HepG2 (cell line): ENCODE data around the gene EDNRA. TPM values are rescaled to one million over a fixed set of nuclear protein-coding genes. Genes with fewer than 3 reads are reported as not detected.

Experiments
- ATAC-seq: fragments of 200-7000 bp; cut with Tn5 transposase; 3 replicates; pipeline ENCODE4 v1.9.1; 2020; ENCODE audit warnings: mild to moderate bottlenecking, moderate library complexity
- BruUV-seq: library from RNA; stranded (reverse); fragments of 400-500 nt; replicated peaks from 2 replicates; lab custom pipeline; 2021; lab: Mats Ljungman, UMichigan
- CTCF ChIA-PET: fragments of 300-600 bp; formaldehyde crosslinking; extraction: SDS; loops from one replicate; lab custom pipeline; 2021; ENCODE audit warnings: low total read pairs, inconsistent platforms, low intra/inter-chr PET ratio; lab: Yijun Ruan, JAX
- POLR2A ChIA-PET: fragments of 350-600 bp; sonication (Branson Sonifier 250); formaldehyde crosslinking; loops from one replicate; lab custom pipeline; 2020; ENCODE audit warnings: antibody characterized with exemption, inconsistent platforms; lab: Yijun Ruan, JAX
- DNase-seq: peaks from one replicate; pipeline ENCODE4 v3.0.0-alpha.2; 2015; ENCODE audit warnings: low spot score
- FAIRE-seq: peaks from 3 replicates; lab custom pipeline; 2011; peaks lifted over from hg19 to GRCh38; lab: Jason Lieb, UNC
- H2AFZ ChIP-seq: one replicate; pipeline ENCODE4 v1.6.1; 2011; ENCODE audit warnings: low read length, inconsistent platforms
- H3K27ac ChIP-seq: fragments of 300-600 bp; 3 replicates; pipeline ENCODE4 v1.8.0; 2011; ENCODE audit warnings: mixed run types, mild to moderate bottlenecking, mixed read lengths, low read length, inconsistent platforms; ENCODE audit not compliant: insufficient read depth; ENCODE audit errors: extremely low read length
- H3K27me3 ChIP-seq, 2 experiments: fragments of 200-600 bp in 1 of 2; 2 replicates in 1 of 2; 3 replicates in 1 of 2; pipeline versions ENCODE4 v1.6.0 to v1.8.0; 2011; ENCODE audit warnings: low read length in 2 of 2, mild to moderate bottlenecking in 2 of 2, moderate library complexity in 2 of 2, inconsistent platforms in 1 of 2; ENCODE audit not compliant: insufficient read depth in 2 of 2, control insufficient read depth in 1 of 2
- H3K36me3 ChIP-seq, 2 experiments: fragments of 200-600 bp in 1 of 2; replicated peaks in 1 of 2; 2 replicates in 1 of 2; 3 replicates in 1 of 2; pipeline versions ENCODE4 v1.5.1 to v1.8.0; 2011; ENCODE audit warnings: low read length in 2 of 2, inconsistent platforms in 1 of 2; ENCODE audit not compliant: insufficient read depth in 2 of 2, control insufficient read depth in 1 of 2
- H3K4me1 ChIP-seq: 2 replicates; pipeline ENCODE4 v1.5.1; 2012; ENCODE audit warnings: low read length, inconsistent platforms; ENCODE audit not compliant: insufficient read depth
- H3K4me2 ChIP-seq: 2 replicates; pipeline ENCODE4 v1.6.0; 2011; ENCODE audit warnings: low read depth, low read length, inconsistent platforms
- H3K4me3 ChIP-seq, 3 experiments: fragments of 200-600 bp in 1 of 3; sonication (generic), shearing (Covaris generic) in 1 of 3; replicated peaks in 1 of 3; 2 replicates each; pipeline ENCODE4 v1.5.1; 2011 to 2016; ENCODE audit warnings: low read length in 3 of 3, inconsistent platforms in 2 of 3, low read depth in 2 of 3, mild to moderate bottlenecking in 2 of 3, control low read depth in 1 of 3, mixed read lengths in 1 of 3; ENCODE audit not compliant: insufficient read depth in 1 of 3
- H3K79me2 ChIP-seq: one replicate; pipeline ENCODE4 v1.6.1; 2011; ENCODE audit warnings: low read length, inconsistent platforms; ENCODE audit not compliant: insufficient read depth
- H3K9ac ChIP-seq: 2 replicates; pipeline ENCODE4 v1.6.0; 2011; ENCODE audit warnings: mild to moderate bottlenecking, low read depth, low read length, inconsistent platforms; ENCODE audit not compliant: insufficient read depth
- H3K9me3 ChIP-seq: 2 replicates; pipeline ENCODE4 v1.5.1; 2012; ENCODE audit warnings: mild to moderate bottlenecking, low read length
- H4K20me1 ChIP-seq: 2 replicates; pipeline ENCODE4 v1.6.0; 2011; ENCODE audit warnings: inconsistent platforms, mild to moderate bottlenecking, low read length, moderate library complexity; ENCODE audit not compliant: insufficient read depth
- CBFB ChIP-seq: sonication (generic); formaldehyde crosslinking; IDR thresholded peaks from 2 replicates; pipeline ENCODE4 v1.4.0; 2020; ENCODE audit warnings: missing genetic modification reagents
- GFI1 ChIP-seq: sonication (generic); formaldehyde crosslinking; IDR thresholded peaks from 2 replicates; pipeline ENCODE4 v1.5.0; 2020; ENCODE audit warnings: missing genetic modification reagents, mild to moderate bottlenecking, borderline replicate concordance
- HMGA1 ChIP-seq: sonication (generic); formaldehyde crosslinking; conservative IDR thresholded peaks from 2 replicates; pipeline ENCODE4 v1.4.0; 2020; ENCODE audit warnings: missing genetic modification reagents
- HNRNPLL ChIP-seq: fragments of 200-400 bp; formaldehyde crosslinking; IDR thresholded peaks from 2 replicates; pipeline ENCODE4 v1.6.1; 2017; ENCODE audit warnings: mild to moderate bottlenecking, low read depth, low read length; ENCODE audit not compliant: poor library complexity, severe bottlenecking
- HOXD1 ChIP-seq: sonication (generic); formaldehyde crosslinking; IDR thresholded peaks from 2 replicates; pipeline ENCODE4 v1.5.0; 2020; ENCODE audit warnings: missing genetic modification reagents
- KDM5A ChIP-seq: fragments of 200-600 bp; sonication (generic); IDR thresholded peaks from 2 replicates; pipeline ENCODE4 v1.7.0; 2018; ENCODE audit warnings: antibody characterized with exemption, mild to moderate bottlenecking, low read length, borderline replicate concordance
- NKX3-1 ChIP-seq: sonication (generic); formaldehyde crosslinking; IDR thresholded peaks from 2 replicates; pipeline ENCODE4 v1.5.0; 2020; ENCODE audit warnings: missing genetic modification reagents
- RBM22 ChIP-seq: fragments of 200-400 bp; formaldehyde crosslinking; optimal IDR thresholded peaks from 2 replicates; pipeline ENCODE3; 2017; ENCODE audit warnings: mild to moderate bottlenecking, low read length, moderate library complexity
- SNAPC2 ChIP-seq: sonication (generic); formaldehyde crosslinking; IDR thresholded peaks from 2 replicates; pipeline ENCODE4 v1.8.1; 2022; ENCODE audit warnings: mild to moderate bottlenecking, missing genetic modification reagents
- ZMYM4 ChIP-seq: sonication (generic); formaldehyde crosslinking; IDR thresholded peaks from 2 replicates; pipeline ENCODE4 v1.8.1; 2023; ENCODE audit warnings: mild to moderate bottlenecking, missing genetic modification reagents
- ZSCAN30 ChIP-seq: sonication (generic); formaldehyde crosslinking; IDR thresholded peaks from 2 replicates; pipeline ENCODE4 v1.5.0; 2020; ENCODE audit warnings: mild to moderate bottlenecking, missing genetic modification reagents
- whole genome bisulfite sequencing: methylation state at CpG from one replicate; pipeline ENCODE4 v1.1.6; 2017; ENCODE audit warnings: low lambda C conversion rate; 5-methylcytosine and 5-hydroxymethylcytosine counted together
- in situ Hi-C: cut with HindIII; loops from 2 replicates; pipeline ENCODE4 v1.10.0; 2017; ENCODE audit warnings: low pct_unique_long_range_greater_than_20kb; ENCODE audit not compliant: extremely low pct_ligation_motif_present
- intact Hi-C: fragments of 100-400 bp; cut with micrococcal nuclease; formaldehyde crosslinking; loops from one replicate; pipeline ENCODE4 v1.10.0; 2022; ENCODE audit not compliant: unreplicated experiment
- polyA plus RNA-seq, 8 experiments: library from polyadenylated mRNA; depleted of rRNA in 3 of 8; stranded (reverse) in 7 of 8; unstranded in 1 of 8; fragments of >200 nt; fragmentation: Illumina TruSeq in 4 of 8; extraction: Trizol in 4 of 8; gene quantifications; 2 replicates each; pipeline versions ENCODE4 v1.2.1 to v1.2.3, GENCODE V29; 2011 to 2016; ENCODE audit warnings: low read depth in 4 of 8, missing spikeins in 1 of 8, mixed read lengths in 1 of 8; ENCODE audit not compliant: insufficient read depth in 1 of 8
- total RNA-seq, 5 experiments: library from RNA; depleted of rRNA; stranded (reverse); fragments of >200 nt; fragmentation: Illumina TruSeq; extraction: Trizol; gene quantifications; 2 replicates each; pipeline ENCODE4 v1.2.3, GENCODE V29; 2016; ENCODE audit warnings: low read depth in 1 of 5
- TF ChIP-seq, protein P1 (sequence below): sonication (generic); formaldehyde crosslinking; IDR thresholded peaks from 2 replicates; pipeline ENCODE4 v1.5.1; 2020; ENCODE audit warnings: mild to moderate bottlenecking, missing genetic modification reagents, moderate library complexity
- TF ChIP-seq, protein P2 (sequence below): sonication (generic); formaldehyde crosslinking; IDR thresholded peaks from 2 replicates; pipeline ENCODE4 v1.4.0; 2020; ENCODE audit warnings: missing genetic modification reagents, mild to moderate bottlenecking, borderline replicate concordance
- TF ChIP-seq, protein P3 (sequence below): sonication (generic); formaldehyde crosslinking; IDR thresholded peaks from 2 replicates; pipeline ENCODE4 v1.4.0; 2020; ENCODE audit warnings: missing genetic modification reagents

The EDNRA gene
- total and polyA plus RNA-seq, 2 of the 13 experiments (the other 11 are each of a cell fraction or from before 2014, with no cell fraction given): not detected

DNA sequence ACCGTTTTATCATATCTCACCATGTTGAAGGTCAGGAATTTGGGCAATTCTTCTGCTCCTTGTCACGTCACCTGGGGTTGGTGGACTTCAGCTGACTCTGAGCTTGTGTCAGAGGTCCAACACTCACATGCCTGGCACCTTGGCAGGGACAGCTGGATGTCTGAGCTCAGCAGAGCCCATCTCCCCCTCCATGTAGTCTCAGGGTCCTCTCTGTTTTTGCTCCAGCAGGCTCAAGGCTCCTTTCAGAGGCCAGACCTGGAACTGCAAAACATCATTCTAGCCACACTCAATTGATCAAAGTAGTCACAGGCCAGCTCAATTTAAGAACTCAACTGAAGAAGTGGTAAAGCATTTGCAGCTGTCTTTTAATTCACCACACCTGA, 45.4 kb downstream of the EDNRA start:
- no peak overlapping the region for H2AFZ ChIP-seq
- no peak overlapping the region for H3K4me2 ChIP-seq
- no peak for DNase-seq
- no peaks in the 10 kb centered on the region for H3K4me1 ChIP-seq
- ChIA-PET CTCF (no interaction called here), POLR2A (no interaction called here)
- no peaks in the 10 kb centered on the region for H4K20me1 ChIP-seq
- peak; percentile 66 for ATAC-seq
- 0% methylated on average over 2 of the region's 2 CpGs for WGBS
- BruUV-seq: no TSS peak
- no peaks in the 10 kb centered on the region for H3K36me3 ChIP-seq
- TF ChIP-seq HNRNPLL: no peak
- TF ChIP-seq HMGA1 (CRISPR knock-in tag): no peak
- TF ChIP-seq, protein P1, sequence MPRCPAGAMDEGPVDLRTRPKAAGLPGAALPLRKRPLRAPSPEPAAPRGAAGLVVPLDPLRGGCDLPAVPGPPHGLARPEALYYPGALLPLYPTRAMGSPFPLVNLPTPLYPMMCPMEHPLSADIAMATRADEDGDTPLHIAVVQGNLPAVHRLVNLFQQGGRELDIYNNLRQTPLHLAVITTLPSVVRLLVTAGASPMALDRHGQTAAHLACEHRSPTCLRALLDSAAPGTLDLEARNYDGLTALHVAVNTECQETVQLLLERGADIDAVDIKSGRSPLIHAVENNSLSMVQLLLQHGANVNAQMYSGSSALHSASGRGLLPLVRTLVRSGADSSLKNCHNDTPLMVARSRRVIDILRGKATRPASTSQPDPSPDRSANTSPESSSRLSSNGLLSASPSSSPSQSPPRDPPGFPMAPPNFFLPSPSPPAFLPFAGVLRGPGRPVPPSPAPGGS (CRISPR knock-in tag): no peak
- TF ChIP-seq, protein P2, sequence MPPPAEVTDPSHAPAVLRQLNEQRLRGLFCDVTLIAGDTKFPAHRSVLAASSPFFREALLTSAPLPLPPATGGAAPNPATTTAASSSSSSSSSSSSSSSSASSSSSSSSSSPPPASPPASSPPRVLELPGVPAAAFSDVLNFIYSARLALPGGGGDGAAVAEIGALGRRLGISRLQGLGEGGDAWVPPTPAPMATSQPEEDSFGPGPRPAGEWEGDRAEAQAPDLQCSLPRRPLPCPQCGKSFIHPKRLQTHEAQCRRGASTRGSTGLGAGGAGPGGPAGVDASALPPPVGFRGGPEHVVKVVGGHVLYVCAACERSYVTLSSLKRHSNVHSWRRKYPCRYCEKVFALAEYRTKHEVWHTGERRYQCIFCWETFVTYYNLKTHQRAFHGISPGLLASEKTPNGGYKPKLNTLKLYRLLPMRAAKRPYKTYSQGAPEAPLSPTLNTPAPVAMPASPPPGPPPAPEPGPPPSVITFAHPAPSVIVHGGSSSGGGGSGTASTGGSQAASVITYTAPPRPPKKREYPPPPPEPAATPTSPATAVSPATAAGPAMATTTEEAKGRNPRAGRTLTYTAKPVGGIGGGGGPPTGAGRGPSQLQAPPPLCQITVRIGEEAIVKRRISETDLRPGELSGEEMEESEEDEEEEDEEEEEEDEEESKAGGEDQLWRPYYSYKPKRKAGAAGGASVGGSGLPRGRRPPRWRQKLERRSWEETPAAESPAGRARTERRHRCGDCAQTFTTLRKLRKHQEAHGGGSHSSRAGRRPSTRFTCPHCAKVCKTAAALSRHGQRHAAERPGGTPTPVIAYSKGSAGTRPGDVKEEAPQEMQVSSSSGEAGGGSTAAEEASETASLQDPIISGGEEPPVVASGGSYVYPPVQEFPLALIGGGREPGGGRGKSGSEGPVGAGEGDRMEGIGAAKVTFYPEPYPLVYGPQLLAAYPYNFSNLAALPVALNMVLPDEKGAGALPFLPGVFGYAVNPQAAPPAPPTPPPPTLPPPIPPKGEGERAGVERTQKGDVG (CRISPR knock-in tag): no peak
- no peak for TF ChIP-seq KDM5A
- TF ChIP-seq HOXD1 (CRISPR knock-in tag): no peak
- no peak for TF ChIP-seq SNAPC2 (CRISPR knock-in tag)
- no peak for TF ChIP-seq ZMYM4 (CRISPR knock-in tag)
- TF ChIP-seq NKX3-1 (CRISPR knock-in tag): no peak
- TF ChIP-seq RBM22: no peak
- TF ChIP-seq, protein P3, sequence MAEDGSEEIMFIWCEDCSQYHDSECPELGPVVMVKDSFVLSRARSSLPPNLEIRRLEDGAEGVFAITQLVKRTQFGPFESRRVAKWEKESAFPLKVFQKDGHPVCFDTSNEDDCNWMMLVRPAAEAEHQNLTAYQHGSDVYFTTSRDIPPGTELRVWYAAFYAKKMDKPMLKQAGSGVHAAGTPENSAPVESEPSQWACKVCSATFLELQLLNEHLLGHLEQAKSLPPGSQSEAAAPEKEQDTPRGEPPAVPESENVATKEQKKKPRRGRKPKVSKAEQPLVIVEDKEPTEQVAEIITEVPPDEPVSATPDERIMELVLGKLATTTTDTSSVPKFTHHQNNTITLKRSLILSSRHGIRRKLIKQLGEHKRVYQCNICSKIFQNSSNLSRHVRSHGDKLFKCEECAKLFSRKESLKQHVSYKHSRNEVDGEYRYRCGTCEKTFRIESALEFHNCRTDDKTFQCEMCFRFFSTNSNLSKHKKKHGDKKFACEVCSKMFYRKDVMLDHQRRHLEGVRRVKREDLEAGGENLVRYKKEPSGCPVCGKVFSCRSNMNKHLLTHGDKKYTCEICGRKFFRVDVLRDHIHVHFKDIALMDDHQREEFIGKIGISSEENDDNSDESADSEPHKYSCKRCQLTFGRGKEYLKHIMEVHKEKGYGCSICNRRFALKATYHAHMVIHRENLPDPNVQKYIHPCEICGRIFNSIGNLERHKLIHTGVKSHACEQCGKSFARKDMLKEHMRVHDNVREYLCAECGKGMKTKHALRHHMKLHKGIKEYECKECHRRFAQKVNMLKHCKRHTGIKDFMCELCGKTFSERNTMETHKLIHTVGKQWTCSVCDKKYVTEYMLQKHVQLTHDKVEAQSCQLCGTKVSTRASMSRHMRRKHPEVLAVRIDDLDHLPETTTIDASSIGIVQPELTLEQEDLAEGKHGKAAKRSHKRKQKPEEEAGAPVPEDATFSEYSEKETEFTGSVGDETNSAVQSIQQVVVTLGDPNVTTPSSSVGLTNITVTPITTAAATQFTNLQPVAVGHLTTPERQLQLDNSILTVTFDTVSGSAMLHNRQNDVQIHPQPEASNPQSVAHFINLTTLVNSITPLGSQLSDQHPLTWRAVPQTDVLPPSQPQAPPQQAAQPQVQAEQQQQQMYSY (CRISPR knock-in tag): no peak
- TF ChIP-seq ZSCAN30 (CRISPR knock-in tag): no peak
- no peak for TF ChIP-seq GFI1 (CRISPR knock-in tag)
- no peak for TF ChIP-seq CBFB (CRISPR knock-in tag)
- TF ChIP-seq, all 625 proteins: peak for 0
- FAIRE-seq: no peak
- intact Hi-C loops: no loop called here
- no peak overlapping the region for H3K27ac ChIP-seq
- H3K4me3 ChIP-seq: no peak overlapping the region
- H3K27me3 ChIP-seq: no peaks in the 10 kb centered on the region
- H3K9me3 ChIP-seq: no peaks in the 10 kb centered on the region
- no peaks in the 10 kb centered on the region for H3K79me2 ChIP-seq
- H3K9ac ChIP-seq: no peak overlapping the region
- in situ Hi-C loops: no loop called here
